ENCODE measurements around the gene LYZL6.

LYZL6 gene

DNA sequence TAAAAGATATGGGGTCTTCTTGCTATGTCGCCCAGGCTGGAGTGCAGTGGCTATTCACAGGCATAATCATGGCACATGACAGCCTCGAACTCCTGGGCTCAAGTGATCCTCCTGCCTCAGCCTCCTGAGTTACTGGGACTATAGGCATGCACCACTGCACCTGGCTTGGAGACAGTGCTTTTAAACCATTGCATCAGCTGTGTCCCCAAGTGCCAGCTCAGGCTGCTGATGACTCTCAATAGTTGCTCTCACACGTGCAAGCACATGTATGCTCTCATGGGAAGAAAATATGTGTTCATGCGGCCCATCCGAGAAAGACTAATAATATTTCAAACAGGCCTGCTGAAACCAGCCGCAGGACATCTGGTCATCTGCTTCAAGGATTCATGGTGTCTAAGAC lies 29.0 kb upstream of the LYZL6 start:
- Histone ChIP-seq H3K4me1 (ENCODE audit: control insufficient read depth in 1 of 2, insufficient read depth in 2 of 2, low read length in 2 of 2) (no peaks in the 10 kb centered on the region), H3K79me1 (ENCODE audit: low read length) (no peaks in the 10 kb centered on the region), H4K91ac (ENCODE audit: low read depth, low read length) (no peak overlapping the region), H2BK12ac (ENCODE audit: low read length) (no peak overlapping the region), H4K8ac (ENCODE audit: low read depth, low read length) (no peak overlapping the region), H2BK120ac (ENCODE audit: insufficient read depth, low read length, poor library complexity) (no peak overlapping the region), H3K4ac (ENCODE audit: low read depth, low read length) (no peak overlapping the region), H3K27me3 (ENCODE audit: insufficient read depth, low read length) (no peaks in the 10 kb centered on the region), H3K4me2 (ENCODE audit: low read length) (no peak overlapping the region), H4K12ac (ENCODE audit: low read depth, low read length) (no peak overlapping the region), H3K4me3 (ENCODE audit: low read depth, low read length) (no peak overlapping the region), H3K79me2 (ENCODE audit: control insufficient read depth, insufficient read depth, low read length, poor library complexity) (no peaks in the 10 kb centered on the region), H3K27ac (ENCODE audit: low read depth, low read length) (no peak overlapping the region), H3K9me3 (ENCODE audit: insufficient read depth, low read depth, low read length) (no peaks in the 10 kb centered on the region), H3K23ac (ENCODE audit: low read length) (no peak overlapping the region), H3K9ac (ENCODE audit: low read length) (no peak overlapping the region), H2AK5ac (ENCODE audit: low read length) (no peak overlapping the region), H3K14ac (ENCODE audit: low read length) (no peak overlapping the region), H3K36me3 (ENCODE audit: control insufficient read depth in 1 of 2, insufficient read depth in 2 of 2, low read length in 2 of 2) (no peaks in the 10 kb centered on the region), H2AFZ (ENCODE audit: insufficient read depth, low read length, poor library complexity) (no peak overlapping the region), H2BK5ac (ENCODE audit: low read depth, low read length, poor library complexity) (no peak overlapping the region), H3K18ac (ENCODE audit: low read length) (no peak overlapping the region)
- no peak for DNase-seq
- no CpG with 5 or more reads among the region's 6 CpGs for WGBS (ENCODE audit: extremely low coverage, insufficient coverage, insufficient read length)

DNA sequence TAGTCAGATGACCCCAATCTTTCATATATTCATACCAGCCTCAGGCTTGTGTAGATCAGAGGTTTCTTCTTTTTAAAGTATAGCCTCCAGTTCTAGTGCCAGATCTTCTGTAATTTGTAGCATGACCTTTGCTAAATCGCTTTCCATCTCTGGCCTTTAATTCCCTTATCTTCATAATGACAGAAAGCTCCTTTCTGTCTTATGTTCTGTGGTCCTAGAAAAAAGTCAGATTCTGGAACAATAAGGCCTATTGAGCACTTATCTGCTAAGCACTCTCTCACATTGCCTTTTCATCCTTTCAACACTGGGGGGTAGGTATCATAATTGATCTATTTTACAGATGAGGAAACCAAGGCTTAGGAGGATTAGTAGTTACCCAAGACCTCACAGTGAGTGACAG lies 28.6 kb upstream of the LYZL6 start:
- H3K36me3 ChIP-seq (ENCODE audit: control insufficient read depth in 1 of 2, insufficient read depth in 2 of 2, low read length in 2 of 2), result no peaks in the 10 kb centered on the region
- no peak overlapping the region for H4K91ac ChIP-seq (ENCODE audit: low read depth, low read length)
- no peak overlapping the region for H3K18ac ChIP-seq (ENCODE audit: low read length)
- no peak overlapping the region for H4K8ac ChIP-seq (ENCODE audit: low read depth, low read length)
- H3K9ac ChIP-seq (ENCODE audit: low read length), result no peak overlapping the region
- no CpG with 5 or more reads among the region's 1 CpG for WGBS (ENCODE audit: extremely low coverage, insufficient coverage, insufficient read length)
- DNase-seq, result no peak
- no peaks in the 10 kb centered on the region for H3K9me3 ChIP-seq (ENCODE audit: insufficient read depth, low read depth, low read length)
- H2BK120ac ChIP-seq (ENCODE audit: insufficient read depth, low read length, poor library complexity), result no peak overlapping the region
- H2AK5ac ChIP-seq (ENCODE audit: low read length), result no peak overlapping the region
- H2AFZ ChIP-seq (ENCODE audit: insufficient read depth, low read length, poor library complexity), result no peak overlapping the region
- H3K4me3 ChIP-seq (ENCODE audit: low read depth, low read length), result no peak overlapping the region
- no peaks in the 10 kb centered on the region for H3K79me1 ChIP-seq (ENCODE audit: low read length)
- no peak overlapping the region for H3K4ac ChIP-seq (ENCODE audit: low read depth, low read length)
- H2BK12ac ChIP-seq (ENCODE audit: low read length), result no peak overlapping the region
- no peak overlapping the region for H3K4me2 ChIP-seq (ENCODE audit: low read length)
- H4K12ac ChIP-seq (ENCODE audit: low read depth, low read length), result no peak overlapping the region
- no peak overlapping the region for H3K27ac ChIP-seq (ENCODE audit: low read depth, low read length)
- no peak overlapping the region for H3K14ac ChIP-seq (ENCODE audit: low read length)
- no peaks in the 10 kb centered on the region for H3K79me2 ChIP-seq (ENCODE audit: control insufficient read depth, insufficient read depth, low read length, poor library complexity)
- H3K27me3 ChIP-seq (ENCODE audit: insufficient read depth, low read length), result no peaks in the 10 kb centered on the region
- H3K23ac ChIP-seq (ENCODE audit: low read length), result no peak overlapping the region
- H2BK5ac ChIP-seq (ENCODE audit: low read depth, low read length, poor library complexity), result no peak overlapping the region
- no peaks in the 10 kb centered on the region for H3K4me1 ChIP-seq (ENCODE audit: control insufficient read depth in 1 of 2, insufficient read depth in 2 of 2, low read length in 2 of 2)

DNA sequence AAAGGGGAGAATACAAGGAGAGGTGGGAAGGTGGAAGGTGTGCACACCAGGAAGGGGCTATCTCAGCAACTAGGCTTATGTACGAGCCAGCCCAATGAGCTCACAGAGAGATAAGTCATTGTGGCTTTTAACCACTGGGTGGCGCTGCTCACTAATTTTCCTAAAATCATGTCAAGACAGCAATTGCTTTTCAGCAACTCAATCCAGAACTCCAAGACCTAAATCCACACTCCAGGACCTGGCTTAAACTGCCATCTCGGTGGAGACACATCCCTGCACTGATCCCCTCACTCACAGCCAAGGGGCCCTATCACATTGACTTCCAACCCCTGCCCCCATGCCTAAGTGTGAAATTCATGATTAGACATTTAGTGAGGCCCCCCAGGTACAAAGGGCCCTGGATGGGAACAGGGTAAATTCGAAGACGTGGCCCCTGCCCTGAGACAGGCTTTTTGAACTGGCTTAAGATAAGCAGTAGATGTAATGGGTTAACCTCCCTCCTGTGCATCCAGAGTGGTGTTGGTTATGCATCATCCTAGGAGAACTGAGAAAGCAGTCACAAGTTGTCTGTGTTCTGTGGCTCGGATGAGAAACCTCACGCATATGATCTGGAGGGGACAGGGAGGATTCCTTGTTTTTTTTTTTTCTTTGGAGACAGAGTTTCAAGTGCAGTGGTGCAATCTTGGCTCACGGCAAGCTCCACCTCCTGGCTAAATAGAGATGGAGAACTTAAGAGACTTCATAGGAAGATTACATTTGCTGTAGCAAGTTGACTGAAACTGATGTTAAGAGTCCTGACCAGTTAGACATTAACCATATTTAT lies 26.3 kb upstream of the LYZL6 start:
- Histone ChIP-seq H2BK120ac (ENCODE audit: insufficient read depth, low read length, poor library complexity) (no peak overlapping the region), H4K91ac (ENCODE audit: low read depth, low read length) (no peak overlapping the region), H3K4me3 (ENCODE audit: low read depth, low read length) (no peak overlapping the region), H3K79me1 (ENCODE audit: low read length) (no peaks in the 10 kb centered on the region), H2BK12ac (ENCODE audit: low read length) (no peak overlapping the region), H2AFZ (ENCODE audit: insufficient read depth, low read length, poor library complexity) (no peak overlapping the region), H3K36me3 (ENCODE audit: control insufficient read depth in 1 of 2, insufficient read depth in 2 of 2, low read length in 2 of 2) (no peaks in the 10 kb centered on the region), H4K12ac (ENCODE audit: low read depth, low read length) (no peak overlapping the region), H3K14ac (ENCODE audit: low read length) (no peak overlapping the region), H3K27ac (ENCODE audit: low read depth, low read length) (no peak overlapping the region), H2AK5ac (ENCODE audit: low read length) (no peak overlapping the region), H3K9ac (ENCODE audit: low read length) (no peak overlapping the region), H3K27me3 (ENCODE audit: insufficient read depth, low read length) (no peaks in the 10 kb centered on the region), H3K4me1 (ENCODE audit: control insufficient read depth in 1 of 2, insufficient read depth in 2 of 2, low read length in 2 of 2) (no peaks in the 10 kb centered on the region), H4K8ac (ENCODE audit: low read depth, low read length) (no peak overlapping the region), H2BK5ac (ENCODE audit: low read depth, low read length, poor library complexity) (no peak overlapping the region), H3K9me3 (ENCODE audit: insufficient read depth, low read depth, low read length) (no peaks in the 10 kb centered on the region), H3K23ac (ENCODE audit: low read length) (no peak overlapping the region), H3K79me2 (ENCODE audit: control insufficient read depth, insufficient read depth, low read length, poor library complexity) (no peaks in the 10 kb centered on the region), H3K4ac (ENCODE audit: low read depth, low read length) (no peak overlapping the region), H3K18ac (ENCODE audit: low read length) (no peak overlapping the region), H3K4me2 (ENCODE audit: low read length) (no peak overlapping the region)
- no CpG with 5 or more reads among the region's 8 CpGs for WGBS (ENCODE audit: extremely low coverage, insufficient coverage, insufficient read length)
- DNase-seq, result peak; percentile 70 to 94

DNA sequence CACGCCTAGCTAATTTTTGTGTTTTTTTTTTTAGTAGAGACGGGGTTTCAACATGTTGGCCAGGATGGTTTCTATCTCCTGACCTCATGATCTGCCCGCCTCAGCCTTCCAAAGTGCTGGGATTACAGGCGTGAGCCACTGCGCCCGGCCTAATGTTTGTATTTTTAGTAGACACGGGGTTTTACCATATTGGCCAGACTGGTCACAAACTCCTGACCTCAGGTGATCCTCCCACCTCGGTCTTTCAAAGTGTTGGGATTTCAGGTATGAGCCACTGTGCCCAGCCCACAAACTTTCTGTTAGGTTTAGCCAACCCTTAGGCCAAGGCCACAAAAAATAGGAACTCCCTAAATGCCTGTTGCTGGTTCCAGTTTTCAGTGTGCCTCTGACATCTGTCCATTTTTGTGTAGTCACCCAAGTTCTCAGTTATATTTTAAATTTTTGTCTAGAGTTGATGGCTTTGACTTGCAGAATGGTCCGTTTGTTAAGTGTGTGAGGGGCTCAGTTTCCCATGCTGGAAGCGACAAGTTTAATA lies 25.1 kb upstream of the LYZL6 start:
- Histone ChIP-seq H3K4me3 (ENCODE audit: low read depth, low read length) (no peak overlapping the region), H3K4me1 (ENCODE audit: control insufficient read depth in 1 of 2, insufficient read depth in 2 of 2, low read length in 2 of 2) (no peaks in the 10 kb centered on the region), H2AFZ (ENCODE audit: insufficient read depth, low read length, poor library complexity) (no peak overlapping the region), H3K9me3 (ENCODE audit: insufficient read depth, low read depth, low read length) (no peaks in the 10 kb centered on the region), H3K79me1 (ENCODE audit: low read length) (no peaks in the 10 kb centered on the region), H3K4ac (ENCODE audit: low read depth, low read length) (no peak overlapping the region), H4K8ac (ENCODE audit: low read depth, low read length) (no peak overlapping the region), H4K91ac (ENCODE audit: low read depth, low read length) (no peak overlapping the region), H4K12ac (ENCODE audit: low read depth, low read length) (no peak overlapping the region), H3K36me3 (ENCODE audit: control insufficient read depth in 1 of 2, insufficient read depth in 2 of 2, low read length in 2 of 2) (no peaks in the 10 kb centered on the region), H3K14ac (ENCODE audit: low read length) (no peak overlapping the region), H2BK120ac (ENCODE audit: insufficient read depth, low read length, poor library complexity) (no peak overlapping the region), H3K27me3 (ENCODE audit: insufficient read depth, low read length) (no peaks in the 10 kb centered on the region), H2AK5ac (ENCODE audit: low read length) (no peak overlapping the region), H3K23ac (ENCODE audit: low read length) (no peak overlapping the region), H3K27ac (ENCODE audit: low read depth, low read length) (no peak overlapping the region), H3K4me2 (ENCODE audit: low read length) (no peak overlapping the region), H3K9ac (ENCODE audit: low read length) (no peak overlapping the region), H3K18ac (ENCODE audit: low read length) (no peak overlapping the region), H2BK12ac (ENCODE audit: low read length) (no peak overlapping the region), H2BK5ac (ENCODE audit: low read depth, low read length, poor library complexity) (no peak overlapping the region), H3K79me2 (ENCODE audit: control insufficient read depth, insufficient read depth, low read length, poor library complexity) (no peaks in the 10 kb centered on the region)
- no peak for DNase-seq
- WGBS (ENCODE audit: extremely low coverage, insufficient coverage, insufficient read length), result no CpG with 5 or more reads among the region's 10 CpGs

Data from trophoblast cell (in vitro differentiated cells and primary cell).